HG03159 (cell line): ENCODE measurements around the gene MRPL53.
"Not testable (repeated sequence)": the region's sequence is repeated elsewhere in the genome, so short reads cannot be mapped to it uniquely, and the experiment has no call there.

Source experiments
- ATAC-seq: cut with Tn5 transposase; IDR thresholded peaks from one replicate; pipeline ENCODE4 v1.9.1; 2021; ENCODE audit warnings: mild to moderate bottlenecking, moderate library complexity; ENCODE audit not compliant: unreplicated experiment

The MRPL53 gene

DNA sequence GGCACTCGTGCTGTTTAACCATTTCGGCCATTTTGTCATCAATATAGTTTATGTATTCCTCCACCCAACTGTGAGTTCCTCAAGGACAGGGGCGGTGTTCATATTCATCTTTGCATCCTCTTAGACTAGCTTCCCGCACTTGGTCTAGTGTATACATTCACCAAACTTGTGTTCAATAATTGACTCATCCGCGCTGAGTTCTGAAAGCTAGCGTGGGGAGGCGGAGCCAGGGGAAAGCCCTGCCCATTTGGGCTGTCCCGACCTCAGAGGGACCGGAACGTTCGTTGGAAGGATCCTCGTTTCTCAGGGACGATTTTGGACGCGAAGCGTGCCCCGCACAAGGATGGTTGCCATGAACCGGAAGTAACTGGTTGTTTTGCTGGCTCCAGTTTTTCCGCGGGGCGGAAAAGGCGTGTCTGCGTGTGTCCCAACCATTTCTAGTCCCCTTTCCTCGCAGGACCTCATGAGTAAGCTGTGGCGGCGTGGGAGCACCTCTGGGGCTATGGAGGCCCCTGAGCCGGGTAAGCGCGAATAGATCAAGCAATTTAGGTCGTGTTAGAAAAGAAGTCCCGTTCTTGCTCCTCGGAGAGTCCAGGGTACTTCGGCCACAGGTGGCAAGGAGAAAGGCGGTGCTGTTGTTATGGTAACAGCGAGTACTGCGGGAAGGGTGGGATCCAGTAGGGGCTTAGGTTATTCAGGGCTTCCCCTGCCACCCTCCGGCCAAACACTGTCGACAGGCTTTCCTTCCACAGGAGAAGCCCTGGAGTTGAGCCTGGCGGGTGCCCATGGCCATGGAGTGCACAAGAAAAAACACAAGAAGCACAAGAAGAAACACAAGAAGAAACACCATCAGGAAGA, 17.6 kb downstream of the MRPL53 start, which contains the start of gene INO80B:
Gene INO80B (plus strand): TSS at position 434 of the 858 bp plus-strand sequence. CDS start 30 bp downstream, at position 464.
- peak; percentile 34 for ATAC-seq

DNA sequence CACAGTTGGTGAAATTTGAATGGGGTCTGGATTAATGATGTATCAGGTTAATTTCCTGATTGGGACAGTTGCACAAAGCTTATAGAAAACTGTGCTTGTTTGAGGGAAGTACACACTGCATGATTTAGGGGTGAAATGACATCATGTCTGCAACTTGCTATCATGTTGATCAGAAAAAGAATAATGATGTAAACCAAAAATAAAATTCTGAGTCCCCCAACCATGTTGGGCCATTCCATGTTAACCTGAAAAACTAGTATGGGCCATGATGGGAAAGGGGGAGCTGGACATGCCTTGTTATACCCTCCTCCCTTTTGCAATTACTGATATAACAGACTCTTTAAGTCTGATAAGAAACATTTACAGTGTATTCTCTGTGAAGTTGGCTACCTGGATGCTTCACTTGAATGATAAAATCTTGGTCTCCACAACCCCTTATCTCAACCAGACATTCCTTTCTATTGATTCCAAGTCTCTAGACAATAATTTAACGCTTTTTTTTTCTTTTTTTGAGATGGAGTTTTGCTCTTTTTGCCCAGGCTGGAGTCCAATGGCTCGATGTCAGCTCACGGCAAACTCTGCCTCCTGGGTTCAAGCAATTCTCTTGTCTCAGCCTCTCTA, 21.8 kb downstream of the MRPL53 start:
- ATAC-seq = no peak

DNA sequence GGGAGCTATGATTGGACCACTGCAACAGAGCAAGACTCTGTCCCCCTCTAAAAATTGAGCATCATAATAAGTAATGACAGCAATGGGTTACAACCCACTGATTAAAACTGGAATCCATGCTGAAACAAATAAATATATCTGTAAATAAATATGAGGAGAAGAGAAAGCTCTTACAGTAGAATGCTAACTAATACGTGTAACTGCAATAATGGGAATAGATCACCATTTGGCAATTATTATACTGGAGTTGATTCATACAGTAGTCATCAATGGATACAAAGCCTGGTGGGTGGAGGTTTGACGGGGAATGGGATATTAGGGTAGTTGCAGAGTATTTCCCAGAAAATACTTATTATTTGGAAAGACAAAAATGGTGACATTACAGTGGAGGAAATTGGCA, 23.7 kb downstream of the MRPL53 start:
- ATAC-seq = no peak

DNA sequence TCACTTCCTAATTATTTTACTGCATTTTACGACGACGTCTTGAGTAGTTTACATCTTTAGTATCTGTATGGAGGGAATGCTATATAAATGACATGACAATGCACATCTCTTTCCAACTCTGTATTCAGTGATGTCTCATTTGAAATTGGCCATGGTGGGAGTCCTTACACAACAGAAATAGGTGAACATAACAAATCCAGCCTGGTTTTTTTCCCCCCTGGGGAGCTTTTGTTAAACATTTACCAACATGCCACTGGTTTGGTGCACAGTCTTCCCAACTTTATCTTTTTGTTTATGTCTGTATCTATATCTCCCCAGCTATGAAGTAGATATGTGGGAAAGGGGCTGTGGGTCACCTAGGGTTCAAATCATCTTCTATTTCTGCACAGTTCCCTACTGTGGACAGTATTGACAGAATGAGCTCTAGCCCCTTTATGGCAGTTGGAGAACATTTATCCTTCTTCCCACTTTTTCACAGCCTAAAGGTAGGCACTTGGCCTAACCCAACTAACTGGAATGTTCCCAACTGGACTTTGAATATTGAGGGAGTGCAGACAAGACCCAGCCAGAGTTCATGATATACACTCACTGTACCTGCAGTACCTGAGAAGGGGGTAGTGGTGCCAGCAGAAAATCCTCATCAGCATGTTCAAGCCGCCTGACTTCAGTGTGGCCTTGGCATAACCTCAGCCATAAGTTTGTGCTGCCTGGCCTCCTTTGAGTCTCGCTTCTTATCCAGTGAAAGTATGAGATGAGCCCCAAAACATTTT, 25.1 kb downstream of the MRPL53 start:
- no peak for ATAC-seq

DNA sequence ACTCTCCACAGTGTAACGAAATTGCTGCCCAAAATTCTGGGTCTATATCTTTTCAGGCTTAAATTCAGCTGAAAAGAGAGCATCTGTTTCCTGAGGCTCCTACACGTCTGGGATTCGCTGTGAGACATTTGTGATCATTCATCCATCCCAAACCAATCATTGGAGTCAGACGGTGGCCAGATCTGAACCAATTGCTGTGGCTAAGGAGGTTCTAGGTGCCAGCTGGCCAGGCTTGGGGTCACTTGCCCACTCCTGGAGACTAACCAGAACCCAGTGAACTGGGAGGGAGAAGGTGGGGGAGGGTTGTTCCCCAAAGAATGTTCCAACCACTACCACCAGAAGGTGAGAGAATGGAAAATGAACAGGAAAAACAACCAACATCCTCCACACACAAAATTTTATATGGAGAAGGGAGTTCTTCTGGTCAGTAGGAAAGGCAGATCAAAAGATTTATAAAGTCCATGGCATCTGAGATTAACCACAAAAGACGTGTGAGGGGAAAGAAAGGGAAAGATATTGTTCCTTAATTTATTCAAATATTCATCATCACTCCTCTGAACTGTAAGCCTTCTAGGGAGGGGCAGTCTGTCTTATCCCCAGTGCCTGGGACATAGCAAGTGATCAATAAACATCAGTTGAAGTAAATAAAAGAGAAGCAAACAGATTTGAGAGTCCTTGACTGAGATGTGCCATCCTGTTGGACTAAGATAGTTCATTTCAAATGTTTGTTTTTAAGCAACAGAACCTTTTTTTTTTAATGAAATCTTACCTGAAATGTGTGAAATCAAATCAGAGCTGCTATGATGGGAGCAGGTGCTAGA, 27.8 kb downstream of the MRPL53 start:
- ATAC-seq = no peak

DNA sequence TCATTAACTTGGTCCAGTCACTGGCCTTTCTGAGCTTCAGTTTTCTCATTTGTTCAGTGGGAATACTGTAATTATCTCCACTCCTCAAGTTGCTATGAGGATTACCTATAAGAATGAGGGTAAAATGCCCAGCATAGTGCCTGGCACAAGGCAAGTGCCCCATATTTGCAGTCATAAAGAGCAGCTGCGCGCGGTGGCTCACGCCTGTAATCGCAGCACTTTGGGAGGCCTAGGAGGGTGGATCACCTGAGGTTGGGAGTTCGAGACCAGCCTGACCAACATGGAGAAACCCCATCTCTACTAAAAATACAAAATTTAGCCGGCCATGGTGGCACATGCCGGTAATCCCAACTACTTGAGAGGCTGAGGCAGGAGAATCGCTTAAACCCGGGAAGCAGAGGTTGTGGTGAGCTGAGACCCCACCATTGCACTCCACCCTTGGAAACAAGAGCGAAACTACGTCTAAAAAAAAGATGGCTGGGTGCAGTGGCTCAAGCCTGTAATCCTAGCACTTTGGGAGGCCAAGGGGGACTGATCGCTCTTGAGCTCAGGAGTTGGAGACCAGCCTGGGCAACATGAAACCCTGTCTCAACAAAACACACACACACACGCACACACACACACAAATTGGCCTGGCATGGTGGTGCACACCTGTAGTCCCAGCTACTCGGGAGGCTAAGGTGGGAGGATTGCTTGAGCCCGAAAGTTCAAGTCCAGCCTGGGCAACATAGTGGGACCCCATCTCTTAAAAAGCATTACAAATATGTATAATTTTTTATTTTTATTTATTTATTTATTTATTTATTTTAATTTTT, 29.8 kb downstream of the MRPL53 start:
- not testable (repeated sequence) for ATAC-seq

DNA sequence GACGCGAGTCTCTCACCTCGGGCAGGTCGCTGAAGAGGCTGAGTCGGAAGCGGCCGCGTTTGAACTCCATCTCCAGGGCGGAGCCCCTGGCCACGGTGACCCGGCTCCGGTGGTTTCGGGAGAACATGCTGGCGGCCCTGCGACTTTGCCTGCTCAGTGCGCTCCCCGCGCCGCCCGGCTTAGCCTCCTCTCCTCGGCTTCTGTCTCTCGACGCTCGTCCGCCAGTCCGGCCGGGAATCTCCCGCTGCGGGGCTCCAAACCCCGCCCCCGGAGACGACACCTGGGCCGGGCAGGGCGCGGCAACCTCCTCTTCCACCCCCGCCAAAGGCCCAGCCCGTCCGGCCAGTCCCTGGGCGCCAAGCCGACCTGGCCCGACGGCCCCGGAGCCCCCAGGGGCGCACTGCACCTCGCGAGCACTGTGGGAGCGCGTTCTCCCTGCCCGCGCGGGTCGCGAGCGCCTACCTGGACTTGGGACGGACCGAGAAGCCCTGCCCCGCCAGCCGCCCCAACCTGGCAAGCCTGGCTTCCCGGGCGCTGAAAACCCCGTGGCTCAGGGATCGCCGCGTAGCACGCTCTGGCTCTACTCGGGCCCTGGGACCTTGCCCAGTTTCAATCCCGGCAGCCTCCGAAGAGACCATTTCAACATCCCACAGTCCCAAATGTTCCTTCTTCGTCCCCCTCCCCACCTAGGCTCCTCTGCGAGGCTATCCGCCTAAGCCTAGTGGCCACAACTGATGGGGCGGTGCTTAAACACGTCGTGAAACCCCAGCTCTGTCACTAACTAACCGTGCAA, 30.6 kb downstream of the MRPL53 start, which contains the start of gene RTKN:
Gene RTKN (minus strand): TSS at position 248 of the 793 bp plus-strand sequence. CDS start 121 bp downstream, at position 127.
- no peak for ATAC-seq

DNA sequence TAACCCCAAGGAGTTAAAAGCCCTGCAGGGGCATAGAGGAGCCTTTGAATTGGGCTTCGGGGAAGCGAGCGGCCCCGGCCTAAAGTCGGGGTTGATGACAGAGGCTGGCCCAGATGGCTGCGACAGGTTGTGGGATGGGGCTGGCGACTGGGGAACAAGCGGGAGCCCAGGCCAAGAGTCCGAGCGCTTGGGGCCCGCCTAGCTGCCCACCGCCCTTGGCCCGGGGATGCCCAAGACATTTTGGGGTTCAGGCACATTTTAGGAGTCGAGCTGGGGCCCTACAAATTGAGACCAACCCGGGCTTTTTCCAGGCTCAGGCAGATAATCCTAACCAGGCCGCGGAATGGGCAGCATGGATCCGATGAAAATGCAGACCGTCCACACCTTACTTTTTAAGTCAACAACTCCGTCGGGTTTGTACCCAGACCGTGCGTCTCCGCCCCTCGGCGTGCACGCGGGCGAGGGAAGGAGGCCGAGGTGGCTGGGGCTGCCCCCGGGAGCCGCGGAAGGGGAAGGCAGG, 31.2 kb downstream of the MRPL53 start:
- no peak for ATAC-seq

DNA sequence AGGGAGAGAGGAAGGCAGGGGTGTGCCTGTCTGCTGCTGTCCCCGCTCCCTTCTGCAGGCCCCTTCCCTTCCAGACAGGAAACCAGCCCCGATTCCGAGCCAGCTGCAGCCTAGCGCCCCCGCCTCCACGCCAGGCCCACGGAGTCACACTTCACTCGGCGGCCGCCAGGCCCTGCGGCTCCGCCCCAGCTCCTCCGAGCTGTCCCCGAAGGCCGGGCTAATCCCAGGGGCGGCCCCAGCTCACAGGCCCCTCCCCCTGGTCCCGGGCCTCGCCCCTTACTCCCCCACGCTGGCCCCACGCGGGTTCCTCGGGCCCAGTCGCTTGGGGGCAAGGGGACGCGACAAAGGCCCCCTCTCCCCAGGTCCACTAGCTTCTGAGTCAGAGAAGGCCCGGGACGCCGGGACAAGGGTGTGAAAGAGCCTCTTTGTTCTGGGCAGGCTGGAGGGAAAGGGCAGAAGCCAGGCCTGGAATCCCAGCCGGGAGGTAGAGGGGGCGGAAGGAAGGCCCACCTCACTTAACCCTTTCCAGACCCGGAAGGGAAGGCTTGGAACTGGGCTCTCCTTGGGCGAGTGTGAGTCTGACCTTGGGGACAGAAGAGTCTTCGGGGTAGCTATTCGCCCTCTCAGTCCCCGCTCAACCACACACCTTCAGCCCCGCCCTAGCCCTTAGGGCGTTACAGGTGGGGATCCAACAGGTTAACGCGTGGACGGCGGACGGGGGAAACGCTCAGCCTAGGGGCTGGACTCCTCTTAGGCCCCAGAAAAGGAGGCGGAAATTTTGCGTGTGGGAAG, 31.9 kb downstream of the MRPL53 start:
- ATAC-seq = peak; percentile 88

DNA sequence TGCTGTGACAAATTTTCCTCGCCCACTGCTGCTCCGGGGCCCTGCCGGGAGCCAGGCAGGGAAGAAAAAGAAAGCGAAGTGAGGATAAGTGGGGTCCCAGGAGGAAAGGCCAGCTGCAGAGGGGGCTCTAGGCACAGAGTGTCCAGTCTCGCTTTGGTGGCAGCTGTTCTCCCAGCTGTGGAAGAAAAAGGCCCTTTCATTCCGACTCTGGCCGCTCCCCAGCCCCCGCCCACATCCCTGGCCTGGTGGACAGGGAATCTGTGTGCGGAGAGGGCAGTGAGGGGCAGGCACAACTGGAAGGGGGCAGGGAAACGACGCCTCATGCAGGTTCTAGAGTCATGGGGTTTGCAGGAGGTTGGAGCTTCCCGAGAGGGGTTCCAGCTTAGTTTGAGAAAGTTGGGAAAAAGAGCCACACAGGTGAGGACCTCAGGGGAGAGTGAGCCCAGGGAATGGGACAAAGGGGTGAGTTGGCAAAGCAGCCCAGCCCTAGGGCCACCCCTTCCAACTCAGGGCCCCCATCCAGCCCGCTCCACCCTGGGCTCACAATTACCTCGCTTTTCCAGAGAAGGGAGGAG, 32.6 kb downstream of the MRPL53 start:
- peak; percentile 19 for ATAC-seq

DNA sequence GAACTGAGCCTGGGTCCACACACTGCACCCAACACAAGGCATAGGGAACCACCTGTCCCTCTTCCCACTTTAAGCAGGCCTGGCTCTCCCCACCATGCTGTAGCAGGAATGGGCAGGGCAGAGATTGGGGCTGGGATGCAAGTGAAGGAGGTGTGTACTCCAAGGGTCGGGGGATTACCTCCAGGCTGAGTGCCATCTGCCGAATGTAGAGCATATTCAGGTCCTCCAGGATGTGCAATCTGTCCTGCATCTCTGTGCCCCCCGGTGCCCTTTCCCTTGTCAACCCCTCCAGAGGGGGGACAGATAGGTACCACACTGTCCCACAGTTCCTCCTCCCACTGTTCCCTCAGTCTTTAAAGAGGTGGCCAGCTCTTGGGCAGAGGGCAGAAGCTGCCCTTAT, 33.1 kb downstream of the MRPL53 start:
- no peak for ATAC-seq

DNA sequence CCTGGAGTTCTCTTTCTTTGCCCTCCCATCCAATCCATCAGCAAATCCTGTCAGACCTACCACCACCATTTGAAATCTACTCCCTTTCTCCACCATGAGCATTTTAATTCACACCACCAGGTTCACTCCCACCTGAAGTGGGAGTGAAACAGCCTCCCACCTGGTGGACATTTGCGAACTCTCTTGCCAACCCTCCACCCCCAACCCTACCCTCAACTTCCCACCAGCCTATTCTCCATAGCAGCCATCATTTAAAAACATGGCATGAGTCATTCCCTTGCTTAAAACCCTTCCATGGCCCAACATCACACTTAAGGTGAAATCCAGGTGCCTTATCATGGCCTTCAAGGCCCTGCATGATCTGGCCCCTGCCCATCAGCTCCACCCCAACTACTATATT, 34.2 kb downstream of the MRPL53 start:
- ATAC-seq = no peak

DNA sequence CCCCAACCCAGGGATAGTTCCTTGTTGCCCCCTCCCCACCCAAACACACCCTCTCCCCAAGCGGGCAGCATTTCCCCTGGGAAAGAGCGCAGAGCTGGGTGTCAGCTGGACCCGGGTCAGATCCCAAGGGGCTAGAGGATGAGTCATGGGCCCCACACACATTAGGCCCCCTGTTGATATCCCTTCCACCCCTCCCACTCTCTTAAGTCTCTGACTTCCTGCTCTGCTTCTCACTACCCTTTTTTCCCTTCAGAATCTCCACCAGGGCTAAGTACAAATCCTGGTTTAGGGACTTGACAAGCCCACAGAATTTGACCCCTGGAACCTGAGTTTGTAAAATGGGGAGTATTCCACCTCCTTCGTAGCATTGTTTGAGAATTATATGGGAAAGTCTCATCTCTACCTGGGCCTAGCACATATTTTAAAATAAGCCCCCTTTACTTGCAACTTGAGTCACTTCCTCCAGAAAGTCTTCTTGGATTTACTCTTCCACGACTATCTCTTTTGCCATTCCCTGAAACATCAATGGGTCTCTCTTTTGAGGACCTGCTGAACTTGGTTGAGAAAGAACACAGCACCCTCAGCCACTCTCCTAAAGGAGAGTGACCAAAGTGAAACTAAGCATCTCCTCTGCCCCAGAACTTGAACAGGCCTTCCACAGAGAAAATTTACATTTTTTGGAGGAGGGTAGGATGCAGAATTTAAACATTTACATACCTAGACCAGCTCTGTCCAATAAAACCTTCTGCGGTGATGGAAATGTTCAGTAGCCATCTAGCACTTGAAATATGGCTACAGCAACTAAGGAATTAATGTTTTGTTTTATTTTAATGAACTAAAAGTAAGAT, 35.4 kb downstream of the MRPL53 start:
- ATAC-seq = no peak

DNA sequence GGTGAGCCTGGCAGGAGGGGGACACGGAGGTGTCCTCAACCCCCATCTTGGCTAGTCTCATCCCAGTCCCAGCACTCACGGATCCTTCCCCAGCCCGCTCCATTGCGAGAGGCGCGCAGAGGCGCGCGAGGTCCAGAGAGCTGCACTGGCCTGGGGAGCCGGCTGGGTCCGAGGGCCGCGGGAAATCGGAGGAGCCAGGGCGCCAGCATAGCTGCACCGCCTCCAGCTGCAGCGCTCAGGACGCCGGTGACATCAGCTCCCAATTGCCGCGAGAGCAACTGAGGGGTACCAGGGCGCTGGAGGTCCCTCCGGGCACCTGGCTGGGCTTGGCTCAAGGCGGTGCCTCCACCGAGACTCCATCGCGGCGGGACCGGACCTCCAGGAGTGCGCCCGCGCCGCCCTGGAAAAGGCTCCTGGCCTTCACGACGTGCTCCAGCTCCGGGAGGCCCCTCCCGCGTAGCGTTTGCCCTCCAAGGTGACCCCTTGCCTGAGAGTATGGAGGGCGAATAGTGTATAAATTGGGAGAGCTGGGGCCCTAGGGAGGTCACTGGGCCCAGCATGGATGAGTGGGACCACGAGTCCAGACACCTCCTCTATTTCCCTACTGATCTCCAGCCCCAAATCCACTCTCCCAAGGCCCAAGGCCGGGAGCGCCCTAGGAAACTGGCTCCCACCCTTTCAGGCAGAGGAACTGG, 36.2 kb downstream of the MRPL53 start:
- ATAC-seq = no peak

DNA sequence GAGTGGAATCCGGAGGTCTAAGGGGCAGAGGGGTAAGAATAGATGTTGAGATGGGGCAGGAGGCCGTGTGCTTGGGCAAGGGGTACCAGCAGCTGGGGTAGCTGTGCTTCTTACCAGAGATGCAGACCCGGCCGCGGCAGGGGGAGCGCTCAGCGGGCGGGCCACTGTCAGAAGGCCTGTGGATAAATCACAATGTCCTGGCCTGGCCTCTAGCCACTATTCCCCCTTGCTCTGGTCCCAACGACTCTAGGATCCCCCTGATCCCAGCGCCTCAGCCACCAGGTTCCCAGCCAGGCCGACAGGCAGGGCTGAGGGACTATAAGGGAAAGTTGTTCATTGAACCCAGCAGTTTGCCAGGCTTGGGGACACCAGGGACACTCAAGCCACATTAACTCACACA, 42.0 kb downstream of the MRPL53 start:
- ATAC-seq = no peak
